Measurements from ENCODE around the gene ERAL1.
"Not testable (repeated sequence)": the region's sequence is repeated elsewhere in the genome, so short reads cannot be mapped to it uniquely, and the experiment has no call there.

The ERAL1 gene

GRCh38 chr17:28901866-28902818 is 47.3 kb downstream of the ERAL1 start:
- WGBS (ENCODE audit: extremely low coverage, insufficient coverage, insufficient read length), result no CpG with 5 or more reads among the region's 62 CpGs
- Histone ChIP-seq H3K27me3 (ENCODE audit: insufficient read depth, low read length) (no peaks in the 10 kb centered on the region), H3K14ac (ENCODE audit: low read length) (peak overlapping the region; percentile 80), H3K36me3 (ENCODE audit: control insufficient read depth in 1 of 2, insufficient read depth in 2 of 2, low read length in 2 of 2) (peaks cover 16 to 24% of the 10 kb centered on the region in 2 experiments), H3K4me3 (ENCODE audit: low read depth, low read length) (peak overlapping the region; percentile 83), H3K23ac (ENCODE audit: low read length) (no peak overlapping the region), H2AFZ (ENCODE audit: insufficient read depth, low read length, poor library complexity) (peak overlapping the region; percentile 77), H3K79me2 (ENCODE audit: control insufficient read depth, insufficient read depth, low read length, poor library complexity) (peaks cover 10% of the 10 kb centered on the region), H4K8ac (ENCODE audit: low read depth, low read length) (peak overlapping the region; percentile 77), H4K91ac (ENCODE audit: low read depth, low read length) (peak overlapping the region; percentile 82), H3K4me1 (ENCODE audit: control insufficient read depth in 1 of 2, insufficient read depth in 2 of 2, low read length in 2 of 2) (peaks cover 9 to 14% of the 10 kb centered on the region in 2 experiments), H2BK120ac (ENCODE audit: insufficient read depth, low read length, poor library complexity) (peak overlapping the region; percentile 73), H3K9me3 (ENCODE audit: insufficient read depth, low read depth, low read length) (peaks cover 4% of the 10 kb centered on the region), H3K18ac (ENCODE audit: low read length) (peak overlapping the region; percentile 87), H3K4me2 (ENCODE audit: low read length) (peak overlapping the region; percentile 85), H2BK5ac (ENCODE audit: low read depth, low read length, poor library complexity) (peak overlapping the region; percentile 74), H3K4ac (ENCODE audit: low read depth, low read length) (peak overlapping the region; percentile 60), H3K9ac (ENCODE audit: low read length) (peak overlapping the region; percentile 82), H4K12ac (ENCODE audit: low read depth, low read length) (peak overlapping the region; percentile 76), H2AK5ac (ENCODE audit: low read length) (peak overlapping the region; percentile 61), H3K79me1 (ENCODE audit: low read length) (peaks cover 10% of the 10 kb centered on the region), H3K27ac (ENCODE audit: low read depth, low read length) (peak overlapping the region; percentile 82), H2BK12ac (ENCODE audit: low read length) (peak overlapping the region; percentile 39)
- peak in 1 of 2 donors; percentile 69 for DNase-seq

GRCh38 chr17:28902819-28903545 is 48.2 kb downstream of the ERAL1 start, which contains the start of gene DHRS13:
Gene DHRS13 (minus strand): TSS chr17:28903079. CDS start chr17:28902944, 135 bp downstream.
- Histone ChIP-seq H3K9me3 (ENCODE audit: insufficient read depth, low read depth, low read length) (peaks cover 4% of the 10 kb centered on the region), H2BK12ac (ENCODE audit: low read length) (peak within 1 kb of the TSS; percentile 39), H3K27ac (ENCODE audit: low read depth, low read length) (peak within 1 kb of the TSS; percentile 82), H2BK5ac (ENCODE audit: low read depth, low read length, poor library complexity) (peak within 1 kb of the TSS; percentile 74), H3K36me3 (ENCODE audit: control insufficient read depth in 1 of 2, insufficient read depth in 2 of 2, low read length in 2 of 2) (peaks cover 23 to 29% of the 10 kb centered on the region in 2 experiments), H2AFZ (ENCODE audit: insufficient read depth, low read length, poor library complexity) (peak within 1 kb of the TSS; percentile 77), H3K4me1 (ENCODE audit: control insufficient read depth in 1 of 2, insufficient read depth in 2 of 2, low read length in 2 of 2) (peaks cover 9 to 11% of the 10 kb centered on the region in 2 experiments), H3K23ac (ENCODE audit: low read length) (no peak within 1 kb of the TSS), H3K14ac (ENCODE audit: low read length) (peak within 1 kb of the TSS; percentile 80), H3K18ac (ENCODE audit: low read length) (peak within 1 kb of the TSS; percentile 87), H3K9ac (ENCODE audit: low read length) (peak within 1 kb of the TSS; percentile 82), H3K4me2 (ENCODE audit: low read length) (peak within 1 kb of the TSS; percentile 85), H4K8ac (ENCODE audit: low read depth, low read length) (peak within 1 kb of the TSS; percentile 77), H3K27me3 (ENCODE audit: insufficient read depth, low read length) (no peaks in the 10 kb centered on the region), H3K79me1 (ENCODE audit: low read length) (peaks cover 5% of the 10 kb centered on the region), H2AK5ac (ENCODE audit: low read length) (peak within 1 kb of the TSS; percentile 61), H2BK120ac (ENCODE audit: insufficient read depth, low read length, poor library complexity) (peak within 1 kb of the TSS; percentile 73), H4K91ac (ENCODE audit: low read depth, low read length) (peak within 1 kb of the TSS; percentile 82), H3K4ac (ENCODE audit: low read depth, low read length) (peak within 1 kb of the TSS; percentile 60), H4K12ac (ENCODE audit: low read depth, low read length) (peak within 1 kb of the TSS; percentile 76), H3K79me2 (ENCODE audit: control insufficient read depth, insufficient read depth, low read length, poor library complexity) (peaks cover 7% of the 10 kb centered on the region), H3K4me3 (ENCODE audit: low read depth, low read length) (peak within 1 kb of the TSS; percentile 83)
- peak; percentile 98 to 99 for DNase-seq
- no CpG with 5 or more reads among the region's 55 CpGs for WGBS (ENCODE audit: extremely low coverage, insufficient coverage, insufficient read length)

DNA sequence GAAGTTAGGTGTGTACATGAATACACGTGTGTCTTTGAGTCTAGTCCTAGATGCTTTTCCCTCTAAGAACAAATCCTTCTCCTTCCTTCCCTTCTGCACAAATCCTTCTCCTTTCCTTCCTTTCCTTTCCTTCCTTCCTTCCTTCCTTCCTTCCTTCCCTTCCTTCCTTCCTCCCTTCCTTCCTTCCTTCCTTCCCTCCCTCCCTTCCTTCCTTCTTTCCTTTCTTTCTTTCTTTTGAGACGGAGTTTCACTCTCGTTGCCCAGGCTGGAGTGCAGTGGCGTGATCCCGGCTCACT is 48.7 kb downstream of the ERAL1 start:
- H4K8ac ChIP-seq (ENCODE audit: low read depth, low read length); H4K91ac ChIP-seq (ENCODE audit: low read depth, low read length); H3K4me3 ChIP-seq (ENCODE audit: low read depth, low read length); H3K79me2 ChIP-seq (ENCODE audit: control insufficient read depth, insufficient read depth, low read length, poor library complexity); H2AFZ ChIP-seq (ENCODE audit: insufficient read depth, low read length, poor library complexity); H4K12ac ChIP-seq (ENCODE audit: low read depth, low read length); H3K4ac ChIP-seq (ENCODE audit: low read depth, low read length); H3K27ac ChIP-seq (ENCODE audit: low read depth, low read length); H2AK5ac ChIP-seq (ENCODE audit: low read length); H3K9me3 ChIP-seq (ENCODE audit: insufficient read depth, low read depth, low read length); H3K27me3 ChIP-seq (ENCODE audit: insufficient read depth, low read length); H3K18ac ChIP-seq (ENCODE audit: low read length); H3K14ac ChIP-seq (ENCODE audit: low read length); H2BK5ac ChIP-seq (ENCODE audit: low read depth, low read length, poor library complexity); DNase-seq; H3K23ac ChIP-seq (ENCODE audit: low read length); H3K79me1 ChIP-seq (ENCODE audit: low read length); H2BK120ac ChIP-seq (ENCODE audit: insufficient read depth, low read length, poor library complexity); H2BK12ac ChIP-seq (ENCODE audit: low read length); H3K4me2 ChIP-seq (ENCODE audit: low read length); H3K9ac ChIP-seq (ENCODE audit: low read length): not testable (repeated sequence)
- peaks cover 29 to 30% of the 10 kb centered on the region in 2 experiments for H3K36me3 ChIP-seq (ENCODE audit: control insufficient read depth in 1 of 2, insufficient read depth in 2 of 2, low read length in 2 of 2)
- WGBS (ENCODE audit: extremely low coverage, insufficient coverage, insufficient read length), result no CpG with 5 or more reads among the region's 5 CpGs
- peaks cover 9 to 11% of the 10 kb centered on the region in 2 experiments for H3K4me1 ChIP-seq (ENCODE audit: control insufficient read depth in 1 of 2, insufficient read depth in 2 of 2, low read length in 2 of 2)

GRCh38 chr17:28904800-28905199 is 50.0 kb downstream of the ERAL1 start:
- H3K4ac ChIP-seq (ENCODE audit: low read depth, low read length), result no peak overlapping the region
- no peak for DNase-seq
- H4K91ac ChIP-seq (ENCODE audit: low read depth, low read length), result no peak overlapping the region
- no peak overlapping the region for H3K18ac ChIP-seq (ENCODE audit: low read length)
- no peak overlapping the region for H3K14ac ChIP-seq (ENCODE audit: low read length)
- H2BK120ac ChIP-seq (ENCODE audit: insufficient read depth, low read length, poor library complexity), result no peak overlapping the region
- no peak overlapping the region for H3K4me3 ChIP-seq (ENCODE audit: low read depth, low read length)
- peaks cover 5% of the 10 kb centered on the region for H3K79me1 ChIP-seq (ENCODE audit: low read length)
- no peak overlapping the region for H2AK5ac ChIP-seq (ENCODE audit: low read length)
- H3K27ac ChIP-seq (ENCODE audit: low read depth, low read length), result no peak overlapping the region
- no peaks in the 10 kb centered on the region for H3K27me3 ChIP-seq (ENCODE audit: insufficient read depth, low read length)
- H3K9me3 ChIP-seq (ENCODE audit: insufficient read depth, low read depth, low read length), result peaks cover 4% of the 10 kb centered on the region
- no peak overlapping the region for H2AFZ ChIP-seq (ENCODE audit: insufficient read depth, low read length, poor library complexity)
- H3K9ac ChIP-seq (ENCODE audit: low read length), result no peak overlapping the region
- no CpG with 5 or more reads among the region's 4 CpGs for WGBS (ENCODE audit: extremely low coverage, insufficient coverage, insufficient read length)
- no peak overlapping the region for H4K8ac ChIP-seq (ENCODE audit: low read depth, low read length)
- peaks cover 9 to 11% of the 10 kb centered on the region in 2 experiments for H3K4me1 ChIP-seq (ENCODE audit: control insufficient read depth in 1 of 2, insufficient read depth in 2 of 2, low read length in 2 of 2)
- no peak overlapping the region for H3K23ac ChIP-seq (ENCODE audit: low read length)
- peaks cover 36 to 40% of the 10 kb centered on the region in 2 experiments for H3K36me3 ChIP-seq (ENCODE audit: control insufficient read depth in 1 of 2, insufficient read depth in 2 of 2, low read length in 2 of 2)
- H3K4me2 ChIP-seq (ENCODE audit: low read length), result no peak overlapping the region
- H2BK5ac ChIP-seq (ENCODE audit: low read depth, low read length, poor library complexity), result no peak overlapping the region
- peaks cover 7% of the 10 kb centered on the region for H3K79me2 ChIP-seq (ENCODE audit: control insufficient read depth, insufficient read depth, low read length, poor library complexity)
- no peak overlapping the region for H4K12ac ChIP-seq (ENCODE audit: low read depth, low read length)
- H2BK12ac ChIP-seq (ENCODE audit: low read length), result no peak overlapping the region

Data from trophoblast cell (in vitro differentiated cells and primary cell).